ENCODE data around the gene IYD.

- TF ChIP-seq, protein P1, sequence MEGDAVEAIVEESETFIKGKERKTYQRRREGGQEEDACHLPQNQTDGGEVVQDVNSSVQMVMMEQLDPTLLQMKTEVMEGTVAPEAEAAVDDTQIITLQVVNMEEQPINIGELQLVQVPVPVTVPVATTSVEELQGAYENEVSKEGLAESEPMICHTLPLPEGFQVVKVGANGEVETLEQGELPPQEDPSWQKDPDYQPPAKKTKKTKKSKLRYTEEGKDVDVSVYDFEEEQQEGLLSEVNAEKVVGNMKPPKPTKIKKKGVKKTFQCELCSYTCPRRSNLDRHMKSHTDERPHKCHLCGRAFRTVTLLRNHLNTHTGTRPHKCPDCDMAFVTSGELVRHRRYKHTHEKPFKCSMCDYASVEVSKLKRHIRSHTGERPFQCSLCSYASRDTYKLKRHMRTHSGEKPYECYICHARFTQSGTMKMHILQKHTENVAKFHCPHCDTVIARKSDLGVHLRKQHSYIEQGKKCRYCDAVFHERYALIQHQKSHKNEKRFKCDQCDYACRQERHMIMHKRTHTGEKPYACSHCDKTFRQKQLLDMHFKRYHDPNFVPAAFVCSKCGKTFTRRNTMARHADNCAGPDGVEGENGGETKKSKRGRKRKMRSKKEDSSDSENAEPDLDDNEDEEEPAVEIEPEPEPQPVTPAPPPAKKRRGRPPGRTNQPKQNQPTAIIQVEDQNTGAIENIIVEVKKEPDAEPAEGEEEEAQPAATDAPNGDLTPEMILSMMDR (conservative IDR thresholded peaks at IDR 0.05; ENCODE audit: low read length) = no peak
- no peak for TF ChIP-seq EZH2phosphoT487 (IDR thresholded peaks at IDR 0.05; ENCODE audit: borderline replicate concordance)
Observed at GRCh38 chr6:150328744-150329405, 39.9 kb upstream of the IYD start.

Data from Loucy (cell line).